ENCODE measurements around the gene PERM1. TPM values are rescaled to one million over a fixed set of nuclear protein-coding genes. Genes with fewer than 3 reads are reported as not detected.

Gene PERM1
- total and polyA plus RNA-seq, 4 donors: under 0.01 to 0.06 TPM; not detected in 2

DNA sequence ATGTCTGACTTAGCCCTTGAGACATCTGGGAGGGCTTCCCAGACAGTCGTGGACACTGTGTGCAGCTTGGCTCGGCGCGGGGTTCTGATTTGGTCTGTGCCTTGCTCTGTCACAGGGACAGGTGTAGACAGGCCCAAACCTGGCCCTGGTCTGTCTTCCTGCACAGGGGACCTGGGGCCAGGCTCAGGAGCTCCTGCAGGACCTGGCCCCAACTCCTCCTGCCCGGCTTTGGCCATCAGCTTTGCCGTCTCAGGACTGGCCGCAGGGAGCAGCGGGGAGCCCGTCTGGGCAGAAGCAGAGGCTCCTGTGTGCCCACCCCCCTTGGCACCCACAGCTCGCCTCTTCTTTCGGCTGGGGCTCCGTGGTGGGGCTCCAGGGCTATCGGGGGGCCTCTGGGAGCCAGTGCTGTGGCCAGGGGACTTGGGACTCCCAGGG, 1.7 kb downstream of the PERM1 start:
- H3K4me1 ChIP-seq (ENCODE audit: control insufficient read depth in 4 of 4, insufficient read depth in 4 of 4, low read length in 3 of 4): peaks cover 0 to 6% (median 2%) of the 10 kb centered on the region in 4 donors
- no peak overlapping the region for H3K9ac ChIP-seq (ENCODE audit: low read depth in 1 of 2, low read length in 2 of 2)
- 82% methylated on average over 13 of the region's 13 CpGs for WGBS
- H3K4me3 ChIP-seq (ENCODE audit: low read depth in 1 of 3, low read length in 3 of 3): no peak overlapping the region
- H3K27me3 ChIP-seq (ENCODE audit: control insufficient read depth in 4 of 4, insufficient read depth in 4 of 4, low read length in 3 of 4): peaks cover 0 to 4% (median 2%) of the 10 kb centered on the region in 4 donors
- TF ChIP-seq CTCF (IDR thresholded peaks at IDR 0.05; ENCODE audit: low read depth, low read length, missing input control) (no peak), HNF4G (IDR thresholded peaks at IDR 0.05) (no peak), TAF1 (conservative IDR thresholded peaks at IDR 0.05) (no peak), MAX (IDR thresholded peaks at IDR 0.05) (no peak), NR2F2 (IDR thresholded peaks at IDR 0.05) (no peak), GABPA (IDR thresholded peaks at IDR 0.05 in 1 of 2, conservative IDR thresholded peaks at IDR 0.05 in 1 of 2) (no peak), RXRA (IDR thresholded peaks at IDR 0.05) (no peak), HNF4A (conservative IDR thresholded peaks at IDR 0.05) (no peak), SP1 (IDR thresholded peaks at IDR 0.05) (no peak), EGR1 (IDR thresholded peaks at IDR 0.05; ENCODE audit: low read depth in 2 of 2) (no peak), JUND (IDR thresholded peaks at IDR 0.05) (no peak), REST (IDR thresholded peaks at IDR 0.05) (no peak), FOXA2 (IDR thresholded peaks at IDR 0.05) (no peak), RAD21 (IDR thresholded peaks at IDR 0.05) (no peak)
- TF ChIP-seq, protein P1, sequence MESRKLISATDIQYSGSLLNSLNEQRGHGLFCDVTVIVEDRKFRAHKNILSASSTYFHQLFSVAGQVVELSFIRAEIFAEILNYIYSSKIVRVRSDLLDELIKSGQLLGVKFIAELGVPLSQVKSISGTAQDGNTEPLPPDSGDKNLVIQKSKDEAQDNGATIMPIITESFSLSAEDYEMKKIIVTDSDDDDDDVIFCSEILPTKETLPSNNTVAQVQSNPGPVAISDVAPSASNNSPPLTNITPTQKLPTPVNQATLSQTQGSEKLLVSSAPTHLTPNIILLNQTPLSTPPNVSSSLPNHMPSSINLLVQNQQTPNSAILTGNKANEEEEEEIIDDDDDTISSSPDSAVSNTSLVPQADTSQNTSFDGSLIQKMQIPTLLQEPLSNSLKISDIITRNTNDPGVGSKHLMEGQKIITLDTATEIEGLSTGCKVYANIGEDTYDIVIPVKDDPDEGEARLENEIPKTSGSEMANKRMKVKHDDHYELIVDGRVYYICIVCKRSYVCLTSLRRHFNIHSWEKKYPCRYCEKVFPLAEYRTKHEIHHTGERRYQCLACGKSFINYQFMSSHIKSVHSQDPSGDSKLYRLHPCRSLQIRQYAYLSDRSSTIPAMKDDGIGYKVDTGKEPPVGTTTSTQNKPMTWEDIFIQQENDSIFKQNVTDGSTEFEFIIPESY (IDR thresholded peaks at IDR 0.05): no peak
- TF ChIP-seq, protein P2, sequence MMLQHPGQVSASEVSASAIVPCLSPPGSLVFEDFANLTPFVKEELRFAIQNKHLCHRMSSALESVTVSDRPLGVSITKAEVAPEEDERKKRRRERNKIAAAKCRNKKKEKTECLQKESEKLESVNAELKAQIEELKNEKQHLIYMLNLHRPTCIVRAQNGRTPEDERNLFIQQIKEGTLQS (IDR thresholded peaks at IDR 0.05): no peak
- H3K27ac ChIP-seq (ENCODE audit: low read depth in 1 of 2, low read length in 2 of 2): no peak overlapping the region
- H3K9me3 ChIP-seq (ENCODE audit: control insufficient read depth in 4 of 4, low read length in 3 of 4): no peaks in the 10 kb centered on the region
- no peaks in the 10 kb centered on the region for H3K36me3 ChIP-seq (ENCODE audit: control insufficient read depth in 4 of 4, insufficient read depth in 3 of 4, low read depth in 1 of 4, low read length in 3 of 4)
- no peak for DNase-seq (ENCODE audit: low spot score)

GRCh38 chr1:979744-980072, 2.2 kb downstream of the PERM1 start:
- Histone ChIP-seq H3K27ac (ENCODE audit: low read depth in 1 of 2, low read length in 2 of 2) (no peak overlapping the region), H3K4me1 (ENCODE audit: control insufficient read depth in 4 of 4, insufficient read depth in 4 of 4, low read length in 3 of 4) (peaks cover 0 to 6% (median 2%) of the 10 kb centered on the region in 4 donors), H3K9ac (ENCODE audit: low read depth in 1 of 2, low read length in 2 of 2) (no peak overlapping the region), H3K9me3 (ENCODE audit: control insufficient read depth in 4 of 4, low read length in 3 of 4) (no peaks in the 10 kb centered on the region), H3K27me3 (ENCODE audit: control insufficient read depth in 4 of 4, insufficient read depth in 4 of 4, low read length in 3 of 4) (peaks cover 0 to 4% (median 3%) of the 10 kb centered on the region in 4 donors), H3K4me3 (ENCODE audit: low read depth in 1 of 3, low read length in 3 of 3) (no peak overlapping the region), H3K36me3 (ENCODE audit: control insufficient read depth in 4 of 4, insufficient read depth in 3 of 4, low read depth in 1 of 4, low read length in 3 of 4) (no peaks in the 10 kb centered on the region)
- TF ChIP-seq GABPA (IDR thresholded peaks at IDR 0.05 in 1 of 2, conservative IDR thresholded peaks at IDR 0.05 in 1 of 2) (no peak), TAF1 (conservative IDR thresholded peaks at IDR 0.05) (no peak), FOXA2 (IDR thresholded peaks at IDR 0.05) (no peak), RXRA (IDR thresholded peaks at IDR 0.05) (no peak), MAX (IDR thresholded peaks at IDR 0.05) (no peak), HNF4G (IDR thresholded peaks at IDR 0.05) (no peak), RAD21 (IDR thresholded peaks at IDR 0.05) (no peak), HNF4A (conservative IDR thresholded peaks at IDR 0.05) (no peak), CTCF (IDR thresholded peaks at IDR 0.05; ENCODE audit: low read depth, low read length, missing input control) (no peak), YY1 (IDR thresholded peaks at IDR 0.05) (no peak), SP1 (IDR thresholded peaks at IDR 0.05) (no peak), NR2F2 (IDR thresholded peaks at IDR 0.05) (no peak), EGR1 (IDR thresholded peaks at IDR 0.05; ENCODE audit: low read depth in 2 of 2) (no peak)
- TF ChIP-seq, protein P1 (IDR thresholded peaks at IDR 0.05): no peak
- no peak for DNase-seq (ENCODE audit: low spot score)
- WGBS: 91% methylated on average over 9 of the region's 9 CpGs

Data from liver (tissue), 9 donors.